T-cell (primary cell): ENCODE results near the gene ADRA2B. TPM values are rescaled to one million over a fixed set of nuclear protein-coding genes. Genes with fewer than 3 reads are reported as not detected.

Experiments
- ATAC-seq, 4 experiments: fragments of 200-7000 bp in 3 of 4; fragments of 150-1000 bp in 1 of 4; cut with Tn5 transposase; replicated peaks in 1 of 4; 1 replicate in 3 of 4; 2 replicates in 1 of 4; pipeline ENCODE4 v1.10.0; 2021; ENCODE audit warnings: moderate library complexity in 3 of 4, mild to moderate bottlenecking in 2 of 4, moderate number of reproducible peaks in 1 of 4
- CTCF ChIA-PET, 2 donors: fragments of 300-600 bp; sonication (Branson Sonifier 250); formaldehyde crosslinking; loops; one replicate each; lab custom pipeline; 2022; ENCODE audit warnings: antibody characterized with exemption in 2 of 2; lab: Charles Lee
- POLR2A ChIA-PET, 2 donors: fragments of 300-600 bp; sonication (Branson Sonifier 250); formaldehyde crosslinking; loops; one replicate each; lab custom pipeline; 2022; ENCODE audit warnings: antibody characterized with exemption in 2 of 2; lab: Charles Lee
- DNase-seq, 35 experiments: peaks; one replicate each; pipeline versions ENCODE4 v3.0.0 to v3.0.0-alpha.2; 2013 to 2023
- H3K27ac ChIP-seq: one replicate; pipeline ENCODE4 v1.5.1; 2013; ENCODE audit warnings: low read length
- H3K27me3 ChIP-seq, 2 experiments: replicated peaks in 1 of 2; 1 replicate in 1 of 2; 2 replicates in 1 of 2; pipeline versions ENCODE4 v1.6.1 to v1.7.0; 2013; ENCODE audit warnings: low read length in 1 of 2, mixed read lengths in 1 of 2; ENCODE audit not compliant: control insufficient read depth in 2 of 2, insufficient read depth in 2 of 2; ENCODE audit errors: extremely low read depth in 1 of 2
- H3K36me3 ChIP-seq, 2 donors: 1 replicate in 1 of 2; 2 replicates in 1 of 2; pipeline versions ENCODE4 v1.6.1 to v1.7.0; 2013; ENCODE audit warnings: low read length in 1 of 2; ENCODE audit not compliant: control insufficient read depth in 2 of 2, insufficient read depth in 1 of 2; ENCODE audit errors: extremely low read depth in 1 of 2
- H3K4me1 ChIP-seq, 2 experiments: 1 replicate in 1 of 2; 2 replicates in 1 of 2; pipeline versions ENCODE4 v1.6.1 to v1.7.0; 2013; ENCODE audit warnings: low read length in 2 of 2, mixed read lengths in 1 of 2; ENCODE audit not compliant: insufficient read depth in 2 of 2, control insufficient read depth in 1 of 2; ENCODE audit errors: extremely low read depth in 1 of 2
- H3K4me3 ChIP-seq, 2 donors: 1 replicate in 1 of 2; 2 replicates in 1 of 2; pipeline versions ENCODE4 v1.5.1 to v1.7.0; 2013; ENCODE audit warnings: mild to moderate bottlenecking in 2 of 2, low read length in 1 of 2, moderate library complexity in 1 of 2; ENCODE audit not compliant: control insufficient read depth in 1 of 2; ENCODE audit errors: extremely low read depth in 1 of 2
- H3K9me3 ChIP-seq: 2 replicates; pipeline ENCODE4 v1.7.0; 2013
- H3K27ac Mint-ChIP-seq, 2 donors: one replicate each; pipeline ENCODE4 v1.8.0; 2020 to 2021; ENCODE audit warnings: mild to moderate bottlenecking in 2 of 2, mixed read lengths in 2 of 2
- H3K27me3 Mint-ChIP-seq, 2 donors: one replicate each; pipeline ENCODE4 v1.8.0; 2021 to 2022; ENCODE audit warnings: mixed read lengths in 2 of 2
- H3K36me3 Mint-ChIP-seq: one replicate; pipeline ENCODE4 v1.8.0; 2021; ENCODE audit warnings: mixed read lengths
- H3K4me1 Mint-ChIP-seq, 3 donors: one replicate each; pipeline ENCODE4 v1.8.0; 2020 to 2022; ENCODE audit warnings: mixed read lengths in 3 of 3, mild to moderate bottlenecking in 1 of 3
- H3K4me3 Mint-ChIP-seq, 3 donors: one replicate each; pipeline ENCODE4 v1.8.0; 2020 to 2022; ENCODE audit warnings: mild to moderate bottlenecking in 3 of 3, mixed read lengths in 3 of 3, moderate library complexity in 3 of 3
- H3K9me3 Mint-ChIP-seq, 3 donors: one replicate each; pipeline ENCODE4 v1.8.0; 2020 to 2022; ENCODE audit warnings: mixed read lengths in 3 of 3
- WGBS: methylation state at CpG from one replicate; pipeline ENCODE4 v1.1.5; 2013; ENCODE audit warnings: missing lambda C conversion rate; ENCODE audit not compliant: insufficient coverage; 5-methylcytosine and 5-hydroxymethylcytosine counted together
- total RNA-seq, 35 experiments: library from RNA in 6 of 35; stranded (reverse) in 6 of 35; fragments of 120-200 nt in 1 of 35; gene quantifications; one replicate each; pipeline versions ENCODE4 v1.2.1 to v1.2.4 and lab custom pipeline; 2013 to 2026

ADRA2B gene
- total RNA-seq, 5 donors from 2014 or later (not counting 1 experiment from before 2014, with no cell fraction given): 0.13 to 0.77 (median 0.18) TPM

- ATAC-seq (no peak), DNase-seq (no peak)
- Histone ChIP-seq H3K27me3 (peaks cover 0 to 28% of the 10 kb centered on the region in 2 experiments), H3K4me1 (peaks cover 0 to under 1% of the 10 kb centered on the region in 2 experiments), H3K4me3 (no peak overlapping the region), H3K27ac (no peak overlapping the region), H3K9me3 (no peaks in the 10 kb centered on the region), H3K36me3 (no peaks in the 10 kb centered on the region)
- Mint-ChIP-seq H3K4me1 (peaks cover 2 to 5% (median 5%) of the 10 kb centered on the region in 3 donors), H3K4me3 (no peak overlapping the region), H3K27ac (no peak overlapping the region), H3K27me3 (peaks cover 0 to 6% of the 10 kb centered on the region in 2 donors), H3K36me3 (no peaks in the 10 kb centered on the region), H3K9me3 (peaks cover 0 to 2% (median 2%) of the 10 kb centered on the region in 3 donors)
- ChIA-PET POLR2A (no interaction called here), CTCF (no interaction called here)
- WGBS: 73% methylated on average over 9 of the region's 13 CpGs
These were observed 5.6 kb downstream of the ADRA2B start for GRCh38 chr2:96110621-96111256.

- no peaks in the 10 kb centered on the region for H3K9me3 ChIP-seq
- Mint-ChIP-seq H3K4me3 (no peak overlapping the region), H3K27ac (no peak overlapping the region), H3K27me3 (no peaks in the 10 kb centered on the region), H3K4me1 (no peaks in the 10 kb centered on the region), H3K36me3 (no peaks in the 10 kb centered on the region), H3K9me3 (peaks cover 0 to 9% (median 5%) of the 10 kb centered on the region in 3 donors)
- ChIA-PET CTCF (no interaction called here), POLR2A (no interaction called here)
- DNase-seq (no peak), ATAC-seq (no peak)
- H3K27me3 ChIP-seq: peaks cover 0 to 29% of the 10 kb centered on the region in 2 experiments
- H3K4me1 ChIP-seq: no peaks in the 10 kb centered on the region
- WGBS: 77% methylated on average over 2 of the region's 3 CpGs
- H3K27ac ChIP-seq: no peak overlapping the region
- no peak overlapping the region for H3K4me3 ChIP-seq
- no peaks in the 10 kb centered on the region for H3K36me3 ChIP-seq
These were observed 6.3 kb downstream of the ADRA2B start for GRCh38 chr2:96109931-96110511.

GRCh38 chr2:96109361-96109680, 7.0 kb downstream of the ADRA2B start:
- Histone ChIP-seq H3K4me1 (no peaks in the 10 kb centered on the region), H3K36me3 (no peaks in the 10 kb centered on the region), H3K9me3 (no peaks in the 10 kb centered on the region), H3K27me3 (peaks cover 0 to 31% of the 10 kb centered on the region in 2 experiments), H3K4me3 (no peak overlapping the region), H3K27ac (no peak overlapping the region)
- Mint-ChIP-seq H3K4me1 (no peaks in the 10 kb centered on the region), H3K36me3 (no peaks in the 10 kb centered on the region), H3K27me3 (no peaks in the 10 kb centered on the region), H3K4me3 (no peak overlapping the region), H3K27ac (no peak overlapping the region), H3K9me3 (peaks cover 0 to 13% (median 5%) of the 10 kb centered on the region in 3 donors)
- no peak for DNase-seq
- 63% methylated on average over 3 of the region's 3 CpGs for WGBS
- POLR2A ChIA-PET: no interaction called here
- ATAC-seq: no peak
- CTCF ChIA-PET: interaction anchor here in 1 of 2 donors (0.6 kb wide), 1 partner anchor 39 kb away, joined by 3 read pairs; no protein-coding TSS in a partner anchor

GRCh38 chr2:96108541-96109360, 7.6 kb downstream of the ADRA2B start:
- Mint-ChIP-seq H3K4me1 (no peaks in the 10 kb centered on the region), H3K4me3 (no peak overlapping the region), H3K9me3 (peaks cover 0 to 13% (median 5%) of the 10 kb centered on the region in 3 donors), H3K27me3 (no peaks in the 10 kb centered on the region), H3K36me3 (no peaks in the 10 kb centered on the region), H3K27ac (no peak overlapping the region)
- ATAC-seq: no peak
- H3K4me1 ChIP-seq: no peaks in the 10 kb centered on the region
- CTCF ChIA-PET: interaction anchor here in 1 of 2 donors (0.6 kb wide), 1 partner anchor 40 kb away, joined by 3 read pairs; no protein-coding TSS in a partner anchor
- peaks cover 0 to 31% of the 10 kb centered on the region in 2 experiments for H3K27me3 ChIP-seq
- no peaks in the 10 kb centered on the region for H3K36me3 ChIP-seq
- H3K4me3 ChIP-seq: no peak overlapping the region
- POLR2A ChIA-PET: no interaction called here
- DNase-seq: no peak
- no peak overlapping the region for H3K27ac ChIP-seq
- WGBS: 76% methylated on average over 11 of the region's 17 CpGs
- H3K9me3 ChIP-seq: no peaks in the 10 kb centered on the region

- Histone ChIP-seq H3K9me3 (no peaks in the 10 kb centered on the region), H3K27ac (no peak overlapping the region), H3K4me3 (no peak overlapping the region), H3K36me3 (no peaks in the 10 kb centered on the region), H3K4me1 (no peaks in the 10 kb centered on the region), H3K27me3 (peaks cover 0 to 31% of the 10 kb centered on the region in 2 experiments)
- H3K4me3 Mint-ChIP-seq: no peak overlapping the region
- no peaks in the 10 kb centered on the region for H3K36me3 Mint-ChIP-seq
- no peaks in the 10 kb centered on the region for H3K4me1 Mint-ChIP-seq
- DNase-seq: no peak
- no peak for ATAC-seq
- peaks cover 0 to 13% (median 5%) of the 10 kb centered on the region in 3 donors for H3K9me3 Mint-ChIP-seq
- 58% methylated on average over 3 of the region's 5 CpGs for WGBS
- no peak overlapping the region for H3K27ac Mint-ChIP-seq
- POLR2A ChIA-PET: no interaction called here
- CTCF ChIA-PET: no interaction called here
- no peaks in the 10 kb centered on the region for H3K27me3 Mint-ChIP-seq
These were observed 8.2 kb downstream of the ADRA2B start for GRCh38 chr2:96108151-96108540.

DNA sequence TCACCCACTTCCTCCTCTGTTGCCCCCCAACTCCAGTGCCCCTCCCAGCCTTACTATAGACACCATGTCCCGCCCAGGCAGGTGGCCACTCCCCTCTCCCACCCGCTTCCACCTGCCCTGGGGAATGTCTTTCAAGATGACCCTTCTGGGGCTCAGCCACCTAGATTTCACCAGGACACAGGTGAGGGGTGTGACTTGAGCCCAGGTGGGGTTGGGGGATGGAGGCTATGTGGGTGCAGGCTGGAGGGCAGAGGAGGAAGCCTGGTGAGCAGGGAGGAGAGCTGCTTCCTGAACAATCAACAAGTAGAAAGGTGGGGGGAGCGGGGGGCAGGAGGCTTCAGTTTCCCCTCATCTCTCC, 8.7 kb downstream of the ADRA2B start:
- H3K4me1 Mint-ChIP-seq: no peaks in the 10 kb centered on the region
- Histone ChIP-seq H3K4me3 (no peak overlapping the region), H3K27ac (no peak overlapping the region), H3K36me3 (no peaks in the 10 kb centered on the region), H3K9me3 (no peaks in the 10 kb centered on the region), H3K27me3 (peaks cover 0 to 31% of the 10 kb centered on the region in 2 experiments), H3K4me1 (no peaks in the 10 kb centered on the region)
- H3K9me3 Mint-ChIP-seq: peaks cover 0 to 13% (median 5%) of the 10 kb centered on the region in 3 donors
- H3K4me3 Mint-ChIP-seq: no peak overlapping the region
- no CpG with 5 or more reads among the region's 3 CpGs for WGBS
- H3K27me3 Mint-ChIP-seq: no peaks in the 10 kb centered on the region
- H3K36me3 Mint-ChIP-seq: no peaks in the 10 kb centered on the region
- ChIA-PET CTCF (no interaction called here), POLR2A (no interaction called here)
- no peak for DNase-seq
- H3K27ac Mint-ChIP-seq: no peak overlapping the region
- ATAC-seq: no peak
